HepG2 (cell line): ENCODE measurements around the gene PHYH. TPM values are rescaled to one million over a fixed set of nuclear protein-coding genes. Genes with fewer than 3 reads are reported as not detected.

Experiments used
- ATRX ChIP-seq: sonication (generic); formaldehyde crosslinking; IDR thresholded peaks from 2 replicates; pipeline ENCODE4 v1.4.0; 2020; ENCODE audit warnings: missing genetic modification reagents, borderline replicate concordance
- CCDC6 ChIP-seq: sonication (generic); formaldehyde crosslinking; IDR thresholded peaks from 2 replicates; pipeline ENCODE4 v1.8.1; 2022; ENCODE audit warnings: mild to moderate bottlenecking, missing genetic modification reagents, moderate library complexity
- CHD4 ChIP-seq: fragments of 200-600 bp; sonication (generic); IDR thresholded peaks from 2 replicates; pipeline ENCODE4 v1.7.0; 2017; ENCODE audit warnings: mild to moderate bottlenecking, low read length, borderline replicate concordance
- FOXJ3 ChIP-seq: sonication (generic); formaldehyde crosslinking; IDR thresholded peaks from 2 replicates; pipeline ENCODE4 v1.4.0; 2020; ENCODE audit warnings: missing genetic modification reagents, mild to moderate bottlenecking, borderline replicate concordance
- GTF3A ChIP-seq: sonication (generic); formaldehyde crosslinking; conservative IDR thresholded peaks from 2 replicates; pipeline ENCODE4 v1.4.0; 2020; ENCODE audit warnings: mild to moderate bottlenecking, missing genetic modification reagents
- NFKBIZ ChIP-seq: IDR thresholded peaks from 2 replicates; pipeline ENCODE4 v1.6.1; 2018; ENCODE audit warnings: missing genetic modification reagents, missing compliant biosample characterization
- NR2F1 ChIP-seq, 2 experiments: fragments of 450-650 bp in 1 of 2; formaldehyde crosslinking in 1 of 2; IDR thresholded peaks; 2 replicates each; pipeline versions ENCODE4 v1.5.0 to v1.6.1; 2016 to 2020; ENCODE audit warnings: mild to moderate bottlenecking in 1 of 2, missing compliant biosample characterization in 1 of 2, missing genetic modification reagents in 1 of 2, moderate library complexity in 1 of 2
- PAF1 ChIP-seq: IDR thresholded peaks from 2 replicates; pipeline ENCODE4 v1.6.1; 2016; ENCODE audit warnings: missing genetic modification reagents, missing compliant biosample characterization
- PHB2 ChIP-seq: fragments of 450-650 bp; IDR thresholded peaks from 2 replicates; pipeline ENCODE4 v1.6.1; 2018; ENCODE audit not compliant: partially characterized antibody
- RFXANK ChIP-seq: IDR thresholded peaks from 2 replicates; pipeline ENCODE4 v1.6.1; 2016
- RFXAP ChIP-seq: sonication (generic); formaldehyde crosslinking; IDR thresholded peaks from 2 replicates; pipeline ENCODE4 v1.4.0; 2020; ENCODE audit warnings: missing genetic modification reagents, borderline replicate concordance
- SPEN ChIP-seq: sonication (generic); formaldehyde crosslinking; IDR thresholded peaks from 2 replicates; pipeline ENCODE4 v1.5.1; 2020; ENCODE audit warnings: low read depth, mild to moderate bottlenecking, missing genetic modification reagents
- XRCC5 ChIP-seq: fragments of 200-400 bp; formaldehyde crosslinking; optimal IDR thresholded peaks from 2 replicates; pipeline ENCODE3; 2017; ENCODE audit warnings: mild to moderate bottlenecking, low read length
- ZNF274 ChIP-seq: sonication (generic); formaldehyde crosslinking; IDR thresholded peaks from 2 replicates; pipeline ENCODE4 v1.5.1; 2020; ENCODE audit warnings: mild to moderate bottlenecking, missing genetic modification reagents
- ZNF33B ChIP-seq: sonication (generic); formaldehyde crosslinking; IDR thresholded peaks from 2 replicates; pipeline ENCODE4 v1.5.1; 2020; ENCODE audit warnings: mild to moderate bottlenecking, missing genetic modification reagents
- ZNF746 ChIP-seq: sonication (generic); formaldehyde crosslinking; IDR thresholded peaks from 2 replicates; pipeline ENCODE4 v1.8.0; 2022; ENCODE audit warnings: mild to moderate bottlenecking, missing genetic modification reagents
- ZNF772 ChIP-seq: sonication (generic); formaldehyde crosslinking; IDR thresholded peaks from 2 replicates; pipeline ENCODE4 v1.5.0; 2020; ENCODE audit warnings: mild to moderate bottlenecking, missing genetic modification reagents
- ZNF792 ChIP-seq: IDR thresholded peaks from 2 replicates; pipeline ENCODE4 v1.6.1; 2016
- polyA plus RNA-seq, 8 experiments: library from polyadenylated mRNA; depleted of rRNA in 3 of 8; stranded (reverse) in 7 of 8; unstranded in 1 of 8; fragments of >200 nt; fragmentation: Illumina TruSeq in 4 of 8; extraction: Trizol in 4 of 8; gene quantifications; 2 replicates each; pipeline versions ENCODE4 v1.2.1 to v1.2.3, GENCODE V29; 2011 to 2016; ENCODE audit warnings: low read depth in 4 of 8, missing spikeins in 1 of 8, mixed read lengths in 1 of 8; ENCODE audit not compliant: insufficient read depth in 1 of 8
- total RNA-seq, 5 experiments: library from RNA; depleted of rRNA; stranded (reverse); fragments of >200 nt; fragmentation: Illumina TruSeq; extraction: Trizol; gene quantifications; 2 replicates each; pipeline ENCODE4 v1.2.3, GENCODE V29; 2016; ENCODE audit warnings: low read depth in 1 of 5
- TF ChIP-seq, protein P1 (sequence below): sonication (generic); formaldehyde crosslinking; IDR thresholded peaks from 2 replicates; pipeline ENCODE4 v1.5.0; 2020; ENCODE audit warnings: missing genetic modification reagents, mild to moderate bottlenecking, borderline replicate concordance
- TF ChIP-seq, protein P2 (sequence below): sonication (generic); formaldehyde crosslinking; IDR thresholded peaks from 2 replicates; pipeline ENCODE4 v1.5.1; 2020; ENCODE audit warnings: missing genetic modification reagents, mild to moderate bottlenecking, borderline replicate concordance
- TF ChIP-seq, protein P3 (sequence below): sonication (generic); formaldehyde crosslinking; IDR thresholded peaks from 2 replicates; pipeline ENCODE4 v1.5.0; 2020; ENCODE audit warnings: missing genetic modification reagents, mild to moderate bottlenecking, borderline replicate concordance
- TF ChIP-seq, protein P4 (sequence below): sonication (generic); formaldehyde crosslinking; IDR thresholded peaks from 2 replicates; pipeline ENCODE4 v1.5.1; 2020; ENCODE audit warnings: missing genetic modification reagents, mild to moderate bottlenecking, borderline replicate concordance
- TF ChIP-seq, protein P5 (sequence below): sonication (generic); formaldehyde crosslinking; IDR thresholded peaks from 2 replicates; pipeline ENCODE4 v1.4.0; 2020; ENCODE audit warnings: missing genetic modification reagents

PHYH gene
- total and polyA plus RNA-seq, 2 of the 13 experiments (the other 11 are each of a cell fraction or from before 2014, with no cell fraction given) = 27.2 to 34.5 TPM

DNA sequence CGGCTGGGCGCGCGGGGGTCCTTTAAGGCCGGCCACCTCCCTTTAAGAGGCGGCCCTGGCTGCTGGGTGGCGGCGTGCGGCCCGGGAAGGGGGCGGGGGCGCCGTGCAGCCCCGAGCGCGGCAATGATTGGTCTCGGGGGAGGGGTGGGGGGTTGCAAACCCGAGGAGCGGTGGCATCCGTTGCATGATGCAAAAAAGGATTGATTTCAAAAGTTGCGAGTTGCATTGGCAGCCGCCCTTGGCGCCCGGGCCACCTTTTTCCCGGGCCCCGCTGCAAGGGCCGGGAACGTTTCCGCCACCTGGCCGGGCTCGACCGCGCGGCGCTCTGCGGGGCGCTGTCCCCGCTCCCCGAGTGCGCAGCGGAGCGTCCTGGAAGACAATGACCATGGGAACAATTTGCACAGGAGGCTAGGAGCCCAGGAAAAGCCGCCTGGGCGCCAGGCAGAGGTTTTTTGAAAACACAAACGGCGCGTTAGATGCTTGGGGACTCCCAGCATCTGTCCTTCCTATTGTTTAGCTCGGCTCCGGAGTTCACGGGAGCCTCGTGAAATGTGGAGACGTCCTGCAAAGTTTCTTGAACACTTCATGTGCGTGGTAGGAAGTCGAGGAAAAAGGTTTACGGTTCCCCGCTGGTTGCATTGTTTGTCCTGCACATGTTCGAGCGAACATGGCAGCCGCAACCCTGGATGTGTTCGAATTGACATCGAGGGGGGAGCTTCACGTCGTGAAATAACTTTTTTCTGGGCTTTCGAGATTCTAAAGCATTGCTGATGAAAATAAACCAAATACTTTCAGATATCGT lies 48.6 kb upstream of the PHYH start, which contains the start of gene SEPHS1 (continued):
- TF ChIP-seq, protein P1, sequence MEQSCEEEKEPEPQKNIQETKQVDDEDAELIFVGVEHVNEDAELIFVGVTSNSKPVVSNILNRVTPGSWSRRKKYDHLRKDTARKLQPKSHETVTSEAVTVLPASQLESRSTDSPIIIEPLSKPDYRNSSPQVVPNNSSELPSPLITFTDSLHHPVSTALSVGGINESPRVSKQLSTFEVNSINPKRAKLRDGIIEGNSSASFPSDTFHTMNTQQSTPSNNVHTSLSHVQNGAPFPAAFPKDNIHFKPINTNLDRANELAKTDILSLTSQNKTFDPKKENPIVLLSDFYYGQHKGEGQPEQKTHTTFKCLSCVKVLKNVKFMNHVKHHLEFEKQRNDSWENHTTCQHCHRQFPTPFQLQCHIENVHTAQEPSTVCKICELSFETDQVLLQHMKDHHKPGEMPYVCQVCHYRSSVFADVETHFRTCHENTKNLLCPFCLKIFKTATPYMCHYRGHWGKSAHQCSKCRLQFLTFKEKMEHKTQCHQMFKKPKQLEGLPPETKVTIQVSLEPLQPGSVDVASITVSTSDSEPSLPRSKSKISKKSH (CRISPR knock-in tag) = no peak
- TF ChIP-seq ZNF33B (no peak), RFXANK (no peak), XRCC5 (no peak), ATRX (CRISPR knock-in tag) (no peak), CHD4 (no peak), ZNF274 (CRISPR knock-in tag) (peak; percentile 53; the same call in 1 of the 2 replicates), FOXJ3 (CRISPR knock-in tag) (no peak), PHB2 (no peak), ZNF772 (CRISPR knock-in tag) (no peak), ZNF746 (no peak; the same call in 1 of the 2 replicates), NR2F1 (CRISPR knock-in tag; IDR thresholded peaks at IDR 0.05) (peak in 1 of 2 experiments; percentile 5; a peak in 1 of 4 replicates), CCDC6 (CRISPR knock-in tag) (no peak), GTF3A (no peak), RFXAP (no peak), NFKBIZ (CRISPR knock-in tag) (no peak), PAF1 (no peak), ZNF792 (peak; percentile 24; the same call in 1 of the 2 replicates), SPEN (peak; percentile 58; the same call in 1 of the 2 replicates)
- TF ChIP-seq, protein P2, sequence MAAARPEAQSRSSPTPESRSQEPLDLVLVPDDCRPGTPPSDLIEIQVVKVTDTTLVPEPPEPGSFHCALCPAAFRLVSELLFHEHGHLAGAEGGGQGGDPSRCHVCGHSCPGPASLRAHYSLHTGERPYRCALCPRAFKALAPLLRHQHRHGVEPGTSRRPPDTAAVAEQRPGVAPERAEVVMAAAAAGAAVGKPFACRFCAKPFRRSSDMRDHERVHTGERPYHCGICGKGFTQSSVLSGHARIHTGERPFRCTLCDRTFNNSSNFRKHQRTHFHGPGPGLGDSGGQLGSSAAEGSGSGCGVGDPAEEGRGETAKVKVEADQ (CRISPR knock-in tag) = 0 out of 2 replicates have a peak, but pooled peaks have one; percentile 48
- TF ChIP-seq, protein P3, sequence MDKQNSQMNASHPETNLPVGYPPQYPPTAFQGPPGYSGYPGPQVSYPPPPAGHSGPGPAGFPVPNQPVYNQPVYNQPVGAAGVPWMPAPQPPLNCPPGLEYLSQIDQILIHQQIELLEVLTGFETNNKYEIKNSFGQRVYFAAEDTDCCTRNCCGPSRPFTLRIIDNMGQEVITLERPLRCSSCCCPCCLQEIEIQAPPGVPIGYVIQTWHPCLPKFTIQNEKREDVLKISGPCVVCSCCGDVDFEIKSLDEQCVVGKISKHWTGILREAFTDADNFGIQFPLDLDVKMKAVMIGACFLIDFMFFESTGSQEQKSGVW (CRISPR knock-in tag) = no peak
- TF ChIP-seq, protein P4, sequence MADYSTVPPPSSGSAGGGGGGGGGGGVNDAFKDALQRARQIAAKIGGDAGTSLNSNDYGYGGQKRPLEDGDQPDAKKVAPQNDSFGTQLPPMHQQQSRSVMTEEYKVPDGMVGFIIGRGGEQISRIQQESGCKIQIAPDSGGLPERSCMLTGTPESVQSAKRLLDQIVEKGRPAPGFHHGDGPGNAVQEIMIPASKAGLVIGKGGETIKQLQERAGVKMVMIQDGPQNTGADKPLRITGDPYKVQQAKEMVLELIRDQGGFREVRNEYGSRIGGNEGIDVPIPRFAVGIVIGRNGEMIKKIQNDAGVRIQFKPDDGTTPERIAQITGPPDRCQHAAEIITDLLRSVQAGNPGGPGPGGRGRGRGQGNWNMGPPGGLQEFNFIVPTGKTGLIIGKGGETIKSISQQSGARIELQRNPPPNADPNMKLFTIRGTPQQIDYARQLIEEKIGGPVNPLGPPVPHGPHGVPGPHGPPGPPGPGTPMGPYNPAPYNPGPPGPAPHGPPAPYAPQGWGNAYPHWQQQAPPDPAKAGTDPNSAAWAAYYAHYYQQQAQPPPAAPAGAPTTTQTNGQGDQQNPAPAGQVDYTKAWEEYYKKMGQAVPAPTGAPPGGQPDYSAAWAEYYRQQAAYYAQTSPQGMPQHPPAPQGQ (CRISPR knock-in tag) = no peak
- TF ChIP-seq, protein P5, sequence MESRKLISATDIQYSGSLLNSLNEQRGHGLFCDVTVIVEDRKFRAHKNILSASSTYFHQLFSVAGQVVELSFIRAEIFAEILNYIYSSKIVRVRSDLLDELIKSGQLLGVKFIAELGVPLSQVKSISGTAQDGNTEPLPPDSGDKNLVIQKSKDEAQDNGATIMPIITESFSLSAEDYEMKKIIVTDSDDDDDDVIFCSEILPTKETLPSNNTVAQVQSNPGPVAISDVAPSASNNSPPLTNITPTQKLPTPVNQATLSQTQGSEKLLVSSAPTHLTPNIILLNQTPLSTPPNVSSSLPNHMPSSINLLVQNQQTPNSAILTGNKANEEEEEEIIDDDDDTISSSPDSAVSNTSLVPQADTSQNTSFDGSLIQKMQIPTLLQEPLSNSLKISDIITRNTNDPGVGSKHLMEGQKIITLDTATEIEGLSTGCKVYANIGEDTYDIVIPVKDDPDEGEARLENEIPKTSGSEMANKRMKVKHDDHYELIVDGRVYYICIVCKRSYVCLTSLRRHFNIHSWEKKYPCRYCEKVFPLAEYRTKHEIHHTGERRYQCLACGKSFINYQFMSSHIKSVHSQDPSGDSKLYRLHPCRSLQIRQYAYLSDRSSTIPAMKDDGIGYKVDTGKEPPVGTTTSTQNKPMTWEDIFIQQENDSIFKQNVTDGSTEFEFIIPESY (CRISPR knock-in tag) = no peak
